WERI-Rb-1 (cell line): Measurements from ENCODE around the gene DLX1.

ENCODE experiments used
- DNase-seq: peaks from one replicate; pipeline ENCODE4 v3.0.0-alpha.2; 2020
- H3K27ac ChIP-seq: fragments of 250-450 bp; sonication (Bioruptor Pico); 2 replicates; pipeline ENCODE4 v1.5.1; 2020; ENCODE audit warnings: mild to moderate bottlenecking, moderate library complexity
- H3K27me3 ChIP-seq: fragments of 250-450 bp; sonication (Bioruptor Pico); 2 replicates; pipeline ENCODE4 v1.5.1; 2021; ENCODE audit warnings: mild to moderate bottlenecking, low read depth, moderate library complexity; ENCODE audit not compliant: insufficient read depth, severe bottlenecking
- H3K36me3 ChIP-seq: fragments of 250-450 bp; sonication (Bioruptor Pico); 2 replicates; pipeline ENCODE4 v1.5.1; 2020; ENCODE audit warnings: mild to moderate bottlenecking, moderate library complexity
- H3K4me3 ChIP-seq: 2 replicates; pipeline ENCODE4 v1.5.1; 2011; ENCODE audit warnings: low read depth, mild to moderate bottlenecking, control low read depth, low read length
- H3K9me3 ChIP-seq: fragments of 250-450 bp; sonication (Bioruptor Pico); 2 replicates; pipeline ENCODE4 v1.5.1; 2021; ENCODE audit warnings: mild to moderate bottlenecking, moderate library complexity; ENCODE audit not compliant: severe bottlenecking
- TF ChIP-seq, protein P1 (sequence below): IDR thresholded peaks from 2 replicates; pipeline ENCODE4 v1.5.1; 2011; ENCODE audit warnings: low read depth, mild to moderate bottlenecking, control low read depth, inconsistent platforms, low read length

DLX1 gene

DNA sequence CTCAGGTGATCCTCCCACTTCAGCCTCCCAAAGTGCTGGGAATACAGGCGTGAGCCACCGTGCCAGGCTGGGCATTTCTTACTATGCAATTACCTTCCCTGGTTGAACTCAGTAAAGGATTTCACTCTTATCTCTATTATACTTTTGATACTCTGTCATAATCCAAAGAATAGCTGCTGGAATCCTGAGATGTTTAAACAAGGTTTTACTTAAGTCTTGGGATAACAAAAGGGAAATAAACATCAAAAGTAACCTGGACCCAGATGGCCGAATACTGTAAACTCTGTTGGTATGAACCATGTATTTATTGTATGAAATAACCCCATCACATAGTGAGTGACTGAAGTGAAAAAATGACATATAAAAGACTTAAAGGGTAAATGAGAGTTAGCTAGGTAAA, 29.3 kb downstream of the DLX1 start:
- H3K4me3 ChIP-seq = no peak overlapping the region
- TF ChIP-seq, protein P1, sequence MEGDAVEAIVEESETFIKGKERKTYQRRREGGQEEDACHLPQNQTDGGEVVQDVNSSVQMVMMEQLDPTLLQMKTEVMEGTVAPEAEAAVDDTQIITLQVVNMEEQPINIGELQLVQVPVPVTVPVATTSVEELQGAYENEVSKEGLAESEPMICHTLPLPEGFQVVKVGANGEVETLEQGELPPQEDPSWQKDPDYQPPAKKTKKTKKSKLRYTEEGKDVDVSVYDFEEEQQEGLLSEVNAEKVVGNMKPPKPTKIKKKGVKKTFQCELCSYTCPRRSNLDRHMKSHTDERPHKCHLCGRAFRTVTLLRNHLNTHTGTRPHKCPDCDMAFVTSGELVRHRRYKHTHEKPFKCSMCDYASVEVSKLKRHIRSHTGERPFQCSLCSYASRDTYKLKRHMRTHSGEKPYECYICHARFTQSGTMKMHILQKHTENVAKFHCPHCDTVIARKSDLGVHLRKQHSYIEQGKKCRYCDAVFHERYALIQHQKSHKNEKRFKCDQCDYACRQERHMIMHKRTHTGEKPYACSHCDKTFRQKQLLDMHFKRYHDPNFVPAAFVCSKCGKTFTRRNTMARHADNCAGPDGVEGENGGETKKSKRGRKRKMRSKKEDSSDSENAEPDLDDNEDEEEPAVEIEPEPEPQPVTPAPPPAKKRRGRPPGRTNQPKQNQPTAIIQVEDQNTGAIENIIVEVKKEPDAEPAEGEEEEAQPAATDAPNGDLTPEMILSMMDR = no peak
- DNase-seq = no peak
- H3K27ac ChIP-seq = no peak overlapping the region
- no peaks in the 10 kb centered on the region for H3K36me3 ChIP-seq
- H3K27me3 ChIP-seq = no peaks in the 10 kb centered on the region
- H3K9me3 ChIP-seq = no peaks in the 10 kb centered on the region

DNA sequence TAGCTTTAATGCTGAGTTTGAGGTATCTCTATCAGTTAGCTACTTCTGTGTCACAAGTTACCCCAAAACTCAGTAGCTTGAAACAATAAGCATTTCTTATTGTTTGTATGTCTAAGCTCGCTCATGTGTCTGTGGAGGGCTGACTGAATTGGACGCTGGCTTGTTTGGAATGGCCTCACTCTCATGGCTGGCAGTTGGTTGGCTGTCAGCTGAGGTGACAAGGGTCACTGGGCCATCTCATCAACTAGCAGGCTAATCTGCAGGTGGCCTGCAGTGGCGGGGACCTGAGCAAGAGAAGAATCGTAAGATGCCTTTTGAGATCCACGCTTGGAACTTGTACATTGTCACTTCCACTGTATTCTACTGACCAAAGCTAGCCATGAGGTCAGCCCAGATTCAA, 30.8 kb downstream of the DLX1 start:
- TF ChIP-seq, protein P1 = no peak
- no peak overlapping the region for H3K27ac ChIP-seq
- H3K27me3 ChIP-seq = no peaks in the 10 kb centered on the region
- no peaks in the 10 kb centered on the region for H3K9me3 ChIP-seq
- no peak overlapping the region for H3K4me3 ChIP-seq
- H3K36me3 ChIP-seq = no peaks in the 10 kb centered on the region
- no peak for DNase-seq

DNA sequence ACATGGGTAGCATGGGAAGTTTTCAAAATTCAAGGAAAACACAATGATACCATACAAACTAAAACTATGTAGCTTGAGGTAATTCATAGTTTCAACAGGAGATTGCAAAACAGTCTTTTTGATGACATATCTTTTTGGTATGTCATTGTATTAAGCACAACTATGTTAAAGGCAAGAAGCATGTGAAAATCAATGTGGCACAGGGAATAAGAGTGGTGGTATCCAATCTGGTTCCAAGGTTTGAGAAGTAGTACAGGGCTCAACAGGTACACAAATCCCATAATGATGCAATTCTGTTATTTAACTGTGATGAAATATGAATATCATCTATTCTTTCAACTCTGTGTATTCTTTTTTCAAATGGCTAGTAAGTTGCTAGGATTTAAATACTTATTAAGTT, 33.8 kb downstream of the DLX1 start:
- Histone ChIP-seq H3K27me3 (no peaks in the 10 kb centered on the region), H3K4me3 (no peak overlapping the region), H3K36me3 (no peaks in the 10 kb centered on the region), H3K27ac (no peak overlapping the region), H3K9me3 (no peaks in the 10 kb centered on the region)
- no peak for DNase-seq
- TF ChIP-seq, protein P1 = no peak

DNA sequence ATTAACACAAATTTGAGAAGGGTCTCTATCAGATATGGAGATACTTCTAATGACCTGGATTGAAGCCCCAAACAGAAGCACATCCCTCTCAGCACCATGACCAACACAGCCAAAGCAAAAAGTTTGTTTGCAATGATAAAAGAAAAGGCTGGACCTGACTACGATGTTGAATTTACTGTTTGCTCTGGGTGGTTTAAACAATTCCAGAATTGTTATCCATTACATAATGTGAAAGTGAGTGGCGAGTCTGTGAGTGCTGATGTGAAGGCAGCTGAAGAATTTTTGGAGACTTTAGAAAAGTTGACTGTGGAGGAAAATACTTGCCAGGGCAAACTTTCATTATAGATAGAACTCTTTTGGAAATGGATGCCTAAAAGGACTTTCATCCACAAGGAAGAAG, 34.8 kb downstream of the DLX1 start:
- Histone ChIP-seq H3K4me3 (no peak overlapping the region), H3K36me3 (no peaks in the 10 kb centered on the region), H3K9me3 (no peaks in the 10 kb centered on the region), H3K27me3 (no peaks in the 10 kb centered on the region), H3K27ac (no peak overlapping the region)
- TF ChIP-seq, protein P1 = no peak
- DNase-seq = no peak

DNA sequence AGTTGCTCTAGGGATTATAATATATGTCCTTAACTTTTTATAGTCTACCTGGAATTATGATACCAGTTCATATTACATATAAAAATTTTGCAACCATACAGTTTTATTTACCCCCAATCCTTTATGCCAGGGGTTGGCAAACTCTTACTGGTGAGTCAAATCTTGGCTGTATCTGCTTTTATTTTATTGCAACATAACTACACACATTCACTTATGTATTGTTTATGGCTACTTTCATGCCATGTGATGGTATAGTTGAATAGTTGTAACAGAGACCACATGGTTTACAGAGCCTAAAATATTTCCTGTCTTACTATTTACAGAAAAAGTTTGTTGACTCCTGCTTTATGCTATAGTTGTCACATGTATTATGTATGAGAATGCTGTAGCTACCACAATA, 43.2 kb downstream of the DLX1 start:
- Histone ChIP-seq H3K36me3 (no peaks in the 10 kb centered on the region), H3K27ac (no peak overlapping the region)

DNA sequence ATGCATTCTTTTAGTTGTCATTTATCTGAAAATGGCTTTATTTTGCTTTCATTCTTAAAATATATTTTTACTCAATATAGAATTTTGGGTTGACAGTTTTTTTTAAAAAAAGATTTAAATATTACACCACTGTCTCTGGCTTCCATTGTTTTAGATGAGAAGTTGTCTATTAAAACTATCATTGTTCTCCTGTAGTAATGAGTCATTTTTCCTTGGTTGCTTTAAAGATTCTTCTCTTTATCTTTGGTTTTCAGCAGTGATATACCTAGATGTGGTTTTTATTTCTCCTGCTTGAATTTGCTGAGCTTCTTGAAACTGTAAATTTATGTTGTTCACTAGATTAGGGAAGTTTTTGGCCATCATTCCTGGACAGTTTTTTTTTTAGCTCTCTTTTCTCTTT, 44.1 kb downstream of the DLX1 start:
- no peak overlapping the region for H3K27ac ChIP-seq
- no peaks in the 10 kb centered on the region for H3K36me3 ChIP-seq
- TF ChIP-seq, protein P1 = no peak
- H3K9me3 ChIP-seq = no peaks in the 10 kb centered on the region
- H3K27me3 ChIP-seq = no peaks in the 10 kb centered on the region
- no peak overlapping the region for H3K4me3 ChIP-seq
- no peak for DNase-seq

More for the DNA sequence above, 43.2 kb downstream of the DLX1 start:
- H3K27me3 ChIP-seq = no peaks in the 10 kb centered on the region
- DNase-seq = no peak
- no peaks in the 10 kb centered on the region for H3K9me3 ChIP-seq
- H3K4me3 ChIP-seq = no peak overlapping the region
- TF ChIP-seq, protein P1 = no peak
